HG02642 (cell line): ENCODE measurements around the gene TET2.

Experiments used
- ATAC-seq: cut with Tn5 transposase; IDR thresholded peaks from one replicate; pipeline ENCODE4 v1.9.1; 2021; ENCODE audit warnings: mild to moderate bottlenecking; ENCODE audit not compliant: unreplicated experiment, poor library complexity

The TET2 gene

GRCh38 chr4:105179539-105180401 is 33.1 kb downstream of the TET2 start:
- peak; percentile 45 for ATAC-seq

DNA sequence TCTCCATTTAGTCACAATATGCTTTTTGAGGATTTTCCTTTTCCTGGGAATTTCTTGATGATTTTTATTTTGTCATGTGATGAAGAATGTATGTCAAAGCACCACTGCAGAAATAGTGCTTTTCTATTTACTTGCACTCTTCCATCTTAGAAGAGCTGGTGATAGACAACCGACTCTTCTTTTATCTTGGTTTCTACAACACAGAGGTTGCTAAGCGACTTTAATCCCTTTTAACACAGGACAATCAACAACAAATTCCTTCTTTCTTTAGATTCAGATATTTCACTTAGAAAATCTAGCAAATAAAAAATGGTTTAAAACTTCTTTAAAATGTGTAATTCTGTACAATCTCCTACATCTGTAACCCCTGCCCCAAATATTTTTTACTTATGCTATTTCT is 34.6 kb downstream of the TET2 start:
- no peak for ATAC-seq

DNA sequence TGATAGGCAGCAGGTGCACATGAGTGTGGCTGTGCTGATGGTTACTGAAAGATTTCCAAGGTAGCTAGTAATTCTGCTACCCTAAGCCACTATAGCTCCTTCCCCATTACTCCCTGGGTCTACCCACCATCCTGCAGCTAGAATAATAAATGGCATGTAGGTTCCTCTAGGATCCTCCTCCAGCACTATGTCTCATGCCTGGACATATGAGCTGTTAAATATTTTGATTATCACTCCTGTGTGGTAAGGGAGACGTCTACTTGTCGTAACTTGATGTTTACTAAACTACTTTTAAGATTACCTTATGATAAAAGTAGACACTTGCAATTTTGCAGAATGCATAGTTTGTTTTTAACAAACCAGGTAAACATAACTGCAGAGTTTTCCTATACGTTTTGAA is 35.5 kb downstream of the TET2 start:
- no peak for ATAC-seq

DNA sequence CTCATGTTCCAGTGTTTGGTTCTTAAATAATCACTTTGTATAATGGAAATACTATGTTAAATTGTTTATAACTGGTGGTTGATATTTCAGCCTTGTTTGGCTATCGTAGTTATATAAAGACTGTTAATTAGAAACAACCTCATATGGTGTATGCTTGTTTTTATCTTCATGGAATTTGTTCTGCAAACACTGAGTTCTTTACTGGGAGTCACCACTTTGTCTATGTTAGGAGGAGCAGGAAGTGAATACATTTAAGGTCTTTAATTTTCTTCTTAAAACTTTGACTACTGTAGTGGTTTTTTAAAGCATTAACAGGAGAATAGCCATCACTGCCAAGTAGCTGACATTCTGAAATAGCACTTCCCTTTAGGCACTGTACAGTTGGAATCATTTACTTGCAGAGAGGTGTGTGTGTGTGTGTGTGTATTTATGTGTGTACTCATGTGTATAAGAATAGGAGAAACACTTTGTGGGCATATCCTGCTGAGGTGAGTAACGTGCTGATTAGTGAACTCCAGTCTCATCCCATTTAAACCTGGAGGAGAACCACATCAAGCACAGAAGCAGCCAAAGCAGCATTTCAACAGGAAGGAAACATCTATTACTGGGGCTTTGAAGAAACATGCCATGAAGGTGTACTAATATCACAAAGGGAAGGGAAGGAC is 37.8 kb downstream of the TET2 start:
- ATAC-seq, result no peak

GRCh38 chr4:105186701-105187161 is 40.1 kb downstream of the TET2 start:
- no peak for ATAC-seq

DNA sequence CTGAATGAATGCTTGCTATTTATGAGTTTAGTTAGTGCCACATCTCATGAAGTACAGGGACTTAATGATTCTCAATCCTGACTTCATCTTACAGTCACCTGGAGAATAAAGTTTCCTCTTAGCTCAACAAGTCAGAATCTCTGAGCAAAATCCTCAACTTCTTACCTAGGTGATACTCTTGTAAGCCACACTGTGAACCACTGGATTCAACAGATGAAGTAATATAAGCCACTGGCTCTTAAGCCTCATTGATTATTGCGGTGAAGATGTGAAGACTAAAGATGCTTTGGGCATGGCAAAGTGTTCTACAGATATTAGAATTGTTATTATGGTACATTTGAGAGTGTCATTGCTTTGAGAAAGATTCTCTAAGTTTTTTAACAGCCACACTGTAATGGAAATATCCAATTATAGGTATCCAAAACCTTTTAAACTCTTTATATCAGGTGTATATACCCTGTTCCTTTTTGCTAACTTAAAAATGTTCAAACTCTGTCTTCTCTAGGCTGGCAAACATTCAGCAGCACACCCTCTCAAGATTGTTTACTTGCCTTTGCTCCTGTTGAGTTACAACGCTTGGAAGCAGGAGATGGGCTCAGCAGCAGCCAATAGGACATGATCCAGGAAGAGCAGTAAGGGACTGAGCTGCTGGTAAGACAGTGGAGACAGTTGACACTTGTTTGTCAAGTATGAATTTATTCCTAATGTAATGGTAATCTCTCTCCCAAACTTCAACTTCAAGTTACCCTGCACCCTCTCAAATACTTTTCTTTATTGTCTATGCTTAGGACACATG is 43.4 kb downstream of the TET2 start:
- ATAC-seq, result no peak

DNA sequence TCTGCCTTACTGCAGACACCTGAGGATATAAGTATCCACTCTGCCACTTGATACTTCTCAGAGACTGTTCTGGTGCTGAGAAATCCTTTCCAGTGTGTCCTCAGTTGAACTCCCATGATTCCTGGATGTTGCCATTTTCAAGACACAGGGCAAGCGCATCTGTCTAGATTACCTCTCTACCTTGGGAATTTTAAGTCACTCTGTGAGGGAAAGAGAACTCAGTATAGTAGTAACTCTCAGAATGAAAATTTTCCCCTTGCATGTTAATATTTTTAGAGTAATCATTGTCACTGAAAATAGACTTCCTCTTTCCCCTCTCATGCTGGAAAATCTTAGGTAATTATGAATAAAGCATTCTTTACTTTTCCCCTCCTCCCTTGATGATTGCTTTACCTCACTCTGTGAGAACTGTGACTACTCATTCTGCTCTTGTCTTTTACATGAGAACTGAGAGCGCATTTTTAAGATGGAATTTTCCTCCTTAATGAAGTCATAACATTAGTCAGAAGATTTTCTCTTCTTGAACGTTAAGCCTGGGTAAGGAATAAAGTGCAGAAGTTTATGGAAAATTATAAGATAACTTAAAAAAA is 45.0 kb downstream of the TET2 start:
- peak; percentile 54 for ATAC-seq

DNA sequence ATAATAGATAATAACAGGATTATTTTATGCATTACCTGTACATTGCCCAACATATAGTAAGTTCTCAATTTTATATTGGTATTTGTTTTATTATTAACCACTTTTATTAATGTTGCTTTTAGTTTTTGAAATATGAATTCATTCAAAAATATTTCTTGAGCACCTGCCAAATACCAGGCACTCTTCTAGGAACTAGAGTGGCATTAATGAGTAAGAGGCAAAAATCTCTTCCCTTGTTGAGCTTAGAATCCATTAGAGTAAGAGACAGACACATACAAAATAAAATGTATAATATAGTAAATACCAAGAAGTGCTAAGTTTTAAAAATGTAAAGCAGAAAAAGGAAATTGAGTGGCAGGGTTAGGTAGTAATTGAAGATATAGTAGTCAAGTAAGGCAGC is 45.8 kb downstream of the TET2 start:
- no peak for ATAC-seq

GRCh38 chr4:105192910-105193309 is 46.2 kb downstream of the TET2 start:
- ATAC-seq, result no peak

GRCh38 chr4:105193536-105193935 is 46.9 kb downstream of the TET2 start:
- no peak for ATAC-seq

- ATAC-seq, result peak; percentile 91
These were observed 47.9 kb downstream of the TET2 start for GRCh38 chr4:105194328-105195231.

DNA sequence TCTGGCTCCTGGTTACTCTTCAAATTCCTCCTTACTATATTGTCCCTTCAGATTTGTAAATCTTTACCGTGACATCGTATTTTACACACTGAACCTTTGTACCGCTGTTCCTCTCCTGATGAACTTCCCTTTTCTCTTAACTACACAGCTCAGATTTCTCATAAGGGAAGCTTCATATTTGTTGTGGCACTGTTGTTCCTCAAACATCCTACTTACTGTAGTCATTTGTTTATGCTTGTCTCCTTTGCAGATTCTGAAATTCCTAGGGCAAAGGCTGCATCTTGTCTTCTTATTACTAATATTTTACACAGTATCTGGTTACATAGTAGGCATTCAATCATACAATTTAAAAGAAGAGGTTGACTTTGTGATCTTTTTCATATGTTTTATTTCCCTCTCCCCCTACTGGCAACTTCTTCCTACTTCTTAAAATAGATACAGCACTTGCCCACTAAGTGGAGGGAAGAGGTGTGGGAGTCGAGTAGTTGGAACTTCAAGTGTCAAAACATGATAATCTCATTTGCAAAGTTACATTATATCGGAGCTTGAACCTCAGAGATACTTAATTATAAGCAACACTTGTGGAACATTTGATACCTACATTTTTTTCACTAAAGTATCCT is 50.0 kb downstream of the TET2 start:
- no peak for ATAC-seq

DNA sequence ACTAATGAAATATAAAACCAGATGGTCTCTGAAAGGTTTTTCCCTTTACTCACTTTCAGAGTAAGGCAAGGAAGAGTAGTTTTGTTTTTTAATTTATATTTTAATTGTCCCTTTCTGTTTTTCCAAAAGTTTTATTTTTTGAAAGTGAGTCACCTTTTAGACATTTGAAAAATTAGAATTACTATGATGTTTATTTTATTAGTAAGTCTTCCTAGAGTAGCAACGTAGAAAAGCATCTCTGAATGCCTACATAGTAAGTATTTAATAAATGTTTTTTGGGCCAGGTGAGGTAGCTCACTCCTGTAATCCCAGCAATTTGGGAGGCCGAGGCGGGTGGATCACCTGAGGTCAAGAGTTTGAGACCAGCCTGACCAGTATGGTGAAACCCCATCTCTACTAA is 51.1 kb downstream of the TET2 start:
- ATAC-seq, result no peak

DNA sequence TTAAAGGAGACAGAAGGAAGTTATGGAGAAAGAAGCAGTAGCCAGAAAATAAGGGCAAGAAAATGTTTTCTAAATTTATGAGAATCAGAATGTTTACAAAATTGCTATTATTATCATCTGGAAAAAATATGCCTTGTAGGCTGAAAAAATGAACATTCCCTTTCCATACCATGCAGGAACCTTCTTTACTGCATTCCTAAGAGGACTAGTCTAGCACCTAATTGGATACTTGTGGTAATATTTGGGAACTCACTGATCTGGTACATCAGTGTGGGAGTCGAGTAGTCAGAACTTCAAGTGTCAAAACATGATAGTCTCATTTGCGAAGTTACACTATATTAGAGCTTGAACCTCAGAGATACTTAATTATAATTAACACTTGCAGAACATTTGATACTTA is 51.9 kb downstream of the TET2 start:
- ATAC-seq, result no peak

DNA sequence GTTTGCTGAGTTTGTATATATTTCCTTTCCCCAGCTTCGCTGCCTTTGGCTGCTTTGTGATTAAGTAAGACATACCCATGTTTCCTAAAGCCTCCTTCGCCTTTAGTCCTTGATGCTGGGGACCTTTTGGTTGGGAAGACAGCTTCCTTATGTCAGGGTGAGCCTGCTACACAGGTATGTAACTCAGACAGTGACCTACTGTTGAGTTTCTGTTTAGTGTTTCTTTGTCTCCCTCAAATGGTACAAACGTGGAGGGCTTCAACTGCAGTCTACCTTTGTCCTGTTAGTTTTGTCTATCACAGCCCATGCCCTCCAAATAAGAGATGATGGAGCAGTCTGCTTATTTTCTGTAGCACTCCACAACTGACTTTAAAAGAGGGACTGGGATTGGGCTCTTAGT is 59.5 kb downstream of the TET2 start:
- no peak for ATAC-seq

- ATAC-seq, result no peak
These were observed 60.7 kb downstream of the TET2 start for GRCh38 chr4:105207386-105207785.

DNA sequence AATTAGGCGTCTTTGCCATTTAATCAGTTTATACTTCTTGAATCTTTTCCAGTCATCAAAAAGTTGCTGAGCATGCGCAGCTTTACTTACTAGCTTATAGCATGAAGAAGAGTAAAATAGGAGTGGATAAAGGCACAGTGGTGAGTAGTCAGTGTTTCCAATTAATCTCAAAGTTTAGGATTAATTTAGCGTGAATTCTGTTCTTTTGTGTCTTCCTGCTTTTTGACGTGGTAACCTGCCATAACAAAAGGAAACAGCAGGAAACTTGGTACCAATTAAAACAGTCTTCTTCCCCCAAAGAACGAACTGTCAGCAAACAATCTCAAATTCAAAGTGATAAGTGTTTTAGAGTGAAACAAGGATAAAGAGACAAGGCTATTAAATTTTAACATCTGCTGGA is 61.9 kb downstream of the TET2 start:
- ATAC-seq, result no peak

DNA sequence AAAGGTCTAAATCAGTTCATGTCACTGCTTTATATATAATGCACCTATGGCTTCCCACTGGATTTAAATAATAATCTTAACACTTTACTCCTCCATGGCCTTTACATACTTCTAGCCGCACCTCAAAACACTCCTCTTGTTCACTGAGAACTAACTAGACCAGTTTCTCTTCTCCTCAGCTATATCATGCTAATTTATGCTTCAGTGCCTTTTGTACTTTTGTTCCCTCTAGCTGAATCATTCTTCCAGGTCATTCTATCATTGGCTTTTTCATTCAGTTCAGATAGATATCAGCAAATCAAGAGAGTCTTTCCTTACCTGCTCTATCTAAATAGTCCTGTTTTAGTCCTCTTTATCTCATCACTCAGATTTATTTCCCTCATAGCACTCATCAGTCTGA is 64.2 kb downstream of the TET2 start:
- ATAC-seq, result no peak

- ATAC-seq, result peak; percentile 77
These were observed 69.1 kb downstream of the TET2 start for GRCh38 chr4:105215609-105216313.
